Measurements from ENCODE around the gene NPIPB4. TPM values are rescaled to one million over a fixed set of nuclear protein-coding genes. Genes with fewer than 3 reads are reported as not detected.

NPIPB4 gene
- total RNA-seq = 103 TPM

GRCh38 chr16:21857656-21858055, at the start of gene NPIPB4:
NPIPB4 (minus strand) TSS chr16:21857756; CDS start chr16:21857378, 378 bp downstream.

Small RNA genes within 50 kb of the gene (small RNA-seq; reads per million reads assigned to genes)
- gene AC092375.3 (ENCODE audit: low replicate concordance) = not detected

Other genes with a start within 250 kb of the NPIPB4 start
- gene IGSF6, start 205.1 kb downstream of the NPIPB4 start, total RNA-seq = 7.5 TPM
- gene OTOA, start 193.8 kb downstream of the NPIPB4 start, total RNA-seq = 0.18 TPM
- 199 TPM for gene UQCRC2, start 95.6 kb upstream of the NPIPB4 start, total RNA-seq
- gene PDZD9, start 143.4 kb upstream of the NPIPB4 start, total RNA-seq = not detected
- gene MOSMO, start 150.4 kb upstream of the NPIPB4 start, total RNA-seq = 17.9 TPM
- gene VWA3A, start 234.8 kb upstream of the NPIPB4 start, total RNA-seq = 1.6 TPM